HEK293 (cell line): ENCODE data around the gene DBH.
A peak's percentile ranks its signal among the peaks of the same experiment; 100 is the strongest.

Experiments used
- CTCF ChIA-PET: fragments of 350-600 bp; formaldehyde crosslinking; extraction: SDS; loops from one replicate; lab custom pipeline; 2021; ENCODE audit warnings: antibody characterized with exemption; lab: Yijun Ruan, JAX
- POLR2A ChIA-PET: fragments of 300-600 bp; formaldehyde crosslinking; extraction: SDS; loops from one replicate; lab custom pipeline; 2020; ENCODE audit warnings: antibody characterized with exemption, inconsistent platforms; lab: Yijun Ruan, JAX
- H3K27ac ChIP-seq: fragments of 200-500 bp; sonication (Bioruptor generic); 2 replicates; pipeline ENCODE4 v1.5.1; 2014; ENCODE audit warnings: low read depth, low read length, control low read depth, inconsistent platforms; ENCODE audit errors: extremely low read depth
- H3K36me3 ChIP-seq, 2 experiments: fragments of 200-500 bp in 1 of 2; sonication (Bioruptor generic) in 1 of 2; 1 replicate in 1 of 2; 2 replicates in 1 of 2; pipeline ENCODE4 v1.5.1; 2014 to 2017; ENCODE audit warnings: inconsistent platforms in 2 of 2, low read length in 2 of 2; ENCODE audit not compliant: control insufficient read depth in 2 of 2, insufficient read depth in 1 of 2
- H3K4me1 ChIP-seq: fragments of 200-500 bp; sonication (Bioruptor generic); 2 replicates; pipeline ENCODE4 v1.5.1; 2014; ENCODE audit warnings: mild to moderate bottlenecking, low read length, inconsistent platforms; ENCODE audit not compliant: control insufficient read depth, insufficient read depth
- H3K4me3 ChIP-seq: 2 replicates; pipeline ENCODE4 v1.5.1; 2011; ENCODE audit warnings: low read depth, mild to moderate bottlenecking, control low read depth, low read length, moderate library complexity
- H3K9me3 ChIP-seq: fragments of 200-500 bp; sonication (Bioruptor generic); 2 replicates; pipeline ENCODE4 v1.5.1; 2014; ENCODE audit warnings: low read depth, low read length, inconsistent platforms; ENCODE audit not compliant: control insufficient read depth, insufficient read depth
- ATF2 ChIP-seq: fragments of 450-650 bp; formaldehyde crosslinking; IDR thresholded peaks from 2 replicates; pipeline ENCODE4 v1.5.1; 2016; ENCODE audit warnings: missing biosample characterization, missing genetic modification characterization, low read depth
- BCL11A ChIP-seq: fragments of 450-650 bp; formaldehyde crosslinking; IDR thresholded peaks from 2 replicates; pipeline ENCODE4 v1.5.1; 2016; ENCODE audit warnings: low read depth, missing biosample characterization, missing genetic modification characterization
- HOXC10 ChIP-seq: sonication (generic); formaldehyde crosslinking; IDR thresholded peaks from 2 replicates; pipeline ENCODE4 v1.8.1; 2023; ENCODE audit warnings: mild to moderate bottlenecking, missing genetic modification reagents
- KLF10 ChIP-seq: fragments of 450-650 bp; IDR thresholded peaks from 2 replicates; pipeline ENCODE4 v1.5.1; 2018; ENCODE audit warnings: missing biosample characterization, mild to moderate bottlenecking, missing genetic modification characterization
- TCF7L2 ChIP-seq: IDR thresholded peaks from 2 replicates; pipeline ENCODE4 v1.6.1; 2011; ENCODE audit warnings: low read depth, mild to moderate bottlenecking, inconsistent platforms, low read length, moderate library complexity, borderline replicate concordance
- YY1 ChIP-seq: fragments of 450-650 bp; formaldehyde crosslinking; IDR thresholded peaks from 2 replicates; pipeline ENCODE4 v1.5.1; 2018; ENCODE audit warnings: missing biosample characterization, missing genetic modification characterization
- YY2 ChIP-seq: fragments of 450-650 bp; formaldehyde crosslinking; IDR thresholded peaks from 2 replicates; pipeline ENCODE4 v1.5.1; 2016; ENCODE audit warnings: missing biosample characterization, missing genetic modification characterization
- ZFP37 ChIP-seq: fragments of 450-650 bp; formaldehyde crosslinking; IDR thresholded peaks from 2 replicates; pipeline ENCODE4 v1.5.1; 2016; ENCODE audit warnings: missing biosample characterization, missing genetic modification characterization
- ZIC2 ChIP-seq: fragments of 450-650 bp; formaldehyde crosslinking; IDR thresholded peaks from 2 replicates; pipeline ENCODE4 v1.5.1; 2016; ENCODE audit warnings: missing biosample characterization, missing genetic modification characterization
- ZNF140 ChIP-seq: fragments of 450-650 bp; formaldehyde crosslinking; IDR thresholded peaks from 2 replicates; pipeline ENCODE4 v1.5.1; 2016; ENCODE audit warnings: missing biosample characterization, missing genetic modification characterization
- ZNF146 ChIP-seq: fragments of 450-650 bp; formaldehyde crosslinking; IDR thresholded peaks from 2 replicates; pipeline ENCODE4 v1.5.1; 2016; ENCODE audit warnings: missing biosample characterization, missing genetic modification characterization
- ZNF24 ChIP-seq: fragments of 450-650 bp; formaldehyde crosslinking; IDR thresholded peaks from 2 replicates; pipeline ENCODE4 v1.5.1; 2016; ENCODE audit warnings: missing biosample characterization, missing genetic modification characterization
- ZNF658 ChIP-seq: fragments of 450-650 bp; formaldehyde crosslinking; IDR thresholded peaks from 2 replicates; pipeline ENCODE4; 2016; ENCODE audit warnings: missing biosample characterization, missing genetic modification characterization

Gene DBH

DNA sequence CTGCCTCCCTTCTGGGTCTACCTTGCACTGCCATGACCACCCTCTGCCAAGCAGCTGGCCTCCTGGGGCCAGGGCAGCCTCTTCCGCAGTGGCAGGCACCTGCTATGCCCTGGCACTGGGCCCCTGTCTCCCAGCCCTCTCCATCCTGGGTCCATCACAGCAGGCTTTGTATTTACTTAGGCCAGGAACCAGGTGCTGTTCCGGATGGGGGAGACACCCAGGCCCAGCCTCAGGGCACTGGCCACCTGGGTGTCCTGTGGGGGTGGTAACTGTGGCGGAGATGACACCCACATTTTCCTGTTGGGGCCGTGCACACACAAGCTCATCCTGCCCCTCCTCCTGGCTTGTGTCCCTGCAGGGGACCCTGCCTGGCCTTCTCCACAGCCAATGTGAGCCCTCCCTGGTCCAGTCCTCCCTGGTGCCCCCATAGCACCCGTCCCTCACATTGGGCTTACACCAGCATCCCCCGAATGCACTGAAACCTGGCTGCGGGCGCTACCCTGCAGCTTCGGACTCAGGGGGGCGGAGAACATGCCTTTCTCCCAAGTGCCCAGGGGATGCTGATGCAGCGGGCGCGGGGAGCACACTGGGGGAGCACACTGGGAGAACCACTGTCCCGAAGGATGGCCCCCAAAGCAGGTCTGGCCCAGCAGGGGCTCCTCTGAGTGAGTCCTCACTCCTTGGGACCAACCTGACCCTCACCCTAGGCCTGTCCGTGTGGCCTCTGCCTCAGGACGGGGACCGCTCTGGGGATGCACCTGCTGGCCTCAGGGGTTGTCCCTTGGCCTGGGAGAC lies 44.9 kb upstream of the DBH start:
- TF ChIP-seq BCL11A (tag by site-specific recombination): no peak
- TF ChIP-seq ZIC2 (tag by site-specific recombination): peak; percentile 30; the same call in 1 of the 2 replicates
- H3K4me1 ChIP-seq: no peaks in the 10 kb centered on the region
- ChIA-PET CTCF (interaction anchor here (0.6 to 0.9 kb wide), 2 partner anchors 78 to 152 kb away, joined by 3 read pairs; no protein-coding TSS in a partner anchor), POLR2A (no interaction called here)
- H3K36me3 ChIP-seq: no peaks in the 10 kb centered on the region
- no peak overlapping the region for H3K4me3 ChIP-seq
- no peak overlapping the region for H3K27ac ChIP-seq
- no peaks in the 10 kb centered on the region for H3K9me3 ChIP-seq

GRCh38 chr9:133591985-133592384 lies 44.2 kb upstream of the DBH start:
- TF ChIP-seq KLF10 (tag by site-specific recombination) (no peak), YY2 (tag by site-specific recombination) (no peak), ZIC2 (tag by site-specific recombination) (0 out of 2 replicates have a peak, but pooled peaks have one; percentile 20)
- no peak overlapping the region for H3K27ac ChIP-seq
- H3K4me1 ChIP-seq: no peaks in the 10 kb centered on the region
- ChIA-PET CTCF (interaction anchor here (0.6 kb wide), 1 partner anchor 79 kb away, joined by 3 read pairs; no protein-coding TSS in a partner anchor), POLR2A (no interaction called here)
- no peaks in the 10 kb centered on the region for H3K36me3 ChIP-seq
- no peak overlapping the region for H3K4me3 ChIP-seq
- no peaks in the 10 kb centered on the region for H3K9me3 ChIP-seq

- CTCF ChIA-PET: interaction anchor here (0.6 to 1.6 kb wide), 2 partner anchors 12 to 93 kb away, joined by 3 to 4 read pairs; no protein-coding TSS in a partner anchor
- no peak overlapping the region for H3K27ac ChIP-seq
- no peak overlapping the region for H3K4me3 ChIP-seq
- TF ChIP-seq HOXC10 (CRISPR knock-in tag): no peak
- no peak for TF ChIP-seq ZFP37
- no peak for TF ChIP-seq ATF2 (tag by site-specific recombination)
- TF ChIP-seq ZIC2 (tag by site-specific recombination): peak; percentile 12; the same call in 1 of the 2 replicates
- no peak for TF ChIP-seq ZNF140 (tag by site-specific recombination)
- TF ChIP-seq, all 188 proteins: peak for 1
- POLR2A ChIA-PET: no interaction called here
- Histone ChIP-seq H3K4me1 (no peaks in the 10 kb centered on the region), H3K9me3 (no peaks in the 10 kb centered on the region), H3K36me3 (no peaks in the 10 kb centered on the region)
These were observed 43.3 kb upstream of the DBH start for GRCh38 chr9:133592731-133593409.

GRCh38 chr9:133593587-133594253 lies 42.4 kb upstream of the DBH start:
- Histone ChIP-seq H3K4me1 (no peaks in the 10 kb centered on the region), H3K27ac (no peak overlapping the region), H3K36me3 (no peaks in the 10 kb centered on the region), H3K9me3 (no peaks in the 10 kb centered on the region), H3K4me3 (no peak overlapping the region)
- no peak for TF ChIP-seq ZNF146 (tag by site-specific recombination)
- TF ChIP-seq ZNF24: no peak
- TF ChIP-seq YY1 (tag by site-specific recombination): no peak
- no peak for TF ChIP-seq ZNF658 (tag by site-specific recombination)
- no peak for TF ChIP-seq TCF7L2
- TF ChIP-seq YY2 (tag by site-specific recombination): no peak
- ChIA-PET CTCF (interaction anchor here (0.6 to 1.6 kb wide), 8 partner anchors 12 to 204 kb away, joined by 3 to 4 read pairs (median 3); no protein-coding TSS in a partner anchor), POLR2A (no interaction called here)
